Stimulated activated CD4-positive, alpha-beta T cell treated with anti-CD3 and anti-CD28 coated beads, Interleukin-4, amount 100 ng/mL, for 4 hours (primary cell): ENCODE results near the gene SLC18A3.

Experiments used
- DNase-seq, 2 experiments: peaks; one replicate each; pipeline ENCODE4 v3.0.0-alpha.2; 2020

Gene SLC18A3

DNA sequence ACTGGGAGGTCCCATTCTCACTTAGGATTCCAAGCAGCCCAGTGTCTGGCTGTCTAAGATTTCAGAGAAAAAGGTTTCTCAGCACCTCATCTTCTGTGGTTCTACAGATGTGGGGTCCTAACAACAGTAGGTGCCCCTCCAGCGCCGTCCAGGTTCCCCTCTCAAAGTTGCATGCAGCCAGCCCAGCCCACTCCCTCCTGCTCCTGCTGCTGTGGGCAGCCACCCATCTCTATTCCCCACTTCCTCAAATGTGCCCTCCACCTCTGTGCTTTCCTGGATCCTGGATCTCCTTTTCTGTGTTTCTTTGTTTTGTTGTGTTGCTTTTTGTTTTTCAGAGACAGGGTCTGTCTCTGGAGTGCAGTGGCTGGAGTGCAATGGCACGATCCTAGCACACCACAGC, 13.3 kb upstream of the SLC18A3 start:
- DNase-seq: no peak

GRCh38 chr10:49597426-49598163, 12.5 kb upstream of the SLC18A3 start:
- DNase-seq: no peak

DNA sequence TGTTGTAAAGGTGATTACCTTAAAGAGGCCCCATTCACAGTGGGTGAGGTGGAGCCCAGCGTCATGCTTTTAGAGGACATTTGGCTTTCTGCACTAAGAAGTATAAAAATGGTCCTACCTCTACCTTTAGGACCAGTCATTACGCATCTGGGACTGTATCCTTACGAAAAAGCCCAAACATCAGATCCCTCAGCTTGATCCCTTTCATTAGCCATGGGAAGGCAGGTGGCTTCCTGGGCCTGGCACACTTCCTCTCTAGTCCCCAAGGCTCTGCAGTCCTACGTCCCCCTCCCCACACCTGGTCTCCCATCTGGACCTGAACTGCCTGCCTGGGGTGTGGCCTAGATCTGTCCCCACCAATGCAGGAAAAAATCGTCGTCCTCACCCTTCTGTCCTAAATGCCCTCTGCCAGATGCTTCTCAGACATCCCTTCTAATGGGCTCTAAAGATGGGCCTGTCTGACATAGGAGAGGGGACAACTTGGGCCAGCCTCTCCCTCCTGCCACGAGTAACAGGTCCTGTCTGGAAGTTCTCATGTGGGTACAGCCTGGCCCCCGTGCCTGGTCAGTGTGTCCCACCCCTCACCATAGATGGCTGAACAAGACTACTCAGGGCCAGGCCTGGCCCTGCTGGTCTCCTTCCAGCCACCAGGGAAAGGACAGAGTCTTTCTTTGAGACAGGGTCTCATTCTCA, 11.8 kb upstream of the SLC18A3 start:
- DNase-seq: no peak

GRCh38 chr10:49598986-49599385, 11.1 kb upstream of the SLC18A3 start:
- DNase-seq: no peak

- DNase-seq: no peak
These were observed 10.6 kb upstream of the SLC18A3 start for GRCh38 chr10:49599546-49599945.

DNA sequence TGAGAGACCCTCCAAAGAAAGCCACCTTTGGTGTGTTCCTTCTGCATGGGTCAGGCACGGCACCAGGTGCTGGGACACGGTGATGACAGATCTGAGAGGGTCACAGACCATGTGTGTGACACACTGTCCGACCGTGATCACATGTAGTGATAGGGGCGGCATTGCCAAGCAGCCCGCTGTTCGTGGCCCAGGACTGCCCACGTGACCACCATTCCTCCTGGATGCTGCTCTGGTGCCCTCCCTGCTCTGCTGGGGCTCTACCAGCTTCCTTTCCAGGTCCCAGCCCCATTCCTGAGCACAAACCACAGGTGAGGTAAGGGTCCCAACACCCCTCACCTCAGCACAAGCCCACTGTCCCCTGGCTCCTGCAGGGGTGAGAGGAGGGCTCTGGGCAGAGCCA, 10.1 kb upstream of the SLC18A3 start:
- no peak for DNase-seq

- DNase-seq: no peak
These were observed 9.2 kb upstream of the SLC18A3 start for GRCh38 chr10:49600781-49601400.

GRCh38 chr10:49601857-49602256, 8.3 kb upstream of the SLC18A3 start:
- no peak for DNase-seq

DNA sequence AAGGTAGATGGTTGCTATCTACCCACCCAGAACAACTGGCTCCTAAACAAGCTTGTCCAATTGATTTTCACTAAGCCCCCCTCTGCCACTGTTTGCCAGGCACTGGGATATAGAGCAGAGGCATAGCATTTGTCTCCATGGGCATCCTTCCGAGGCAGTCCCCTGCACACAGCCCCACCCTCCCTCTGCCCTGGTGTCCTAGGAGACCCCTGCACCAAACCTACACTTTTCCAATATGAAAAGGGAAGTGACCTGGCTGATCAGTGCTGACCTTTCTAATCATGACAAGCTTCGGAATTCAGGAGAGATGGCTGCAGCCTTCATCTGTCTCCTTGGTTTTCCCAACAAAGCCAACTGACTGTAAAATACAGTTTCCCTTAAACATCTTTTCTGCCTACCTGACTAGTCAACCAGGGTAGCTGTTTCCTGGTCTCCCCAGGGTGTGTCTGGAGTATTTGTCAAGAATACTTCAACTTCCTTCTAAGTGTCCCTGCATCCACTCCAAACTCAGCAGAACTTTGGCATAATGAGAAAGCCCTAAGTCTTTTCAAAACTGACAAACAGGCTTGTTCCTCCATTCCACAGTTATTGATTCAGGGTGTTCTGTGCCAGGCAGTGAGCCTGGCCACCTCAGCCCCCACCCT, 7.6 kb upstream of the SLC18A3 start:
- no peak for DNase-seq

- no peak for DNase-seq
These were observed 4.7 kb upstream of the SLC18A3 start for GRCh38 chr10:49605216-49605938.

DNA sequence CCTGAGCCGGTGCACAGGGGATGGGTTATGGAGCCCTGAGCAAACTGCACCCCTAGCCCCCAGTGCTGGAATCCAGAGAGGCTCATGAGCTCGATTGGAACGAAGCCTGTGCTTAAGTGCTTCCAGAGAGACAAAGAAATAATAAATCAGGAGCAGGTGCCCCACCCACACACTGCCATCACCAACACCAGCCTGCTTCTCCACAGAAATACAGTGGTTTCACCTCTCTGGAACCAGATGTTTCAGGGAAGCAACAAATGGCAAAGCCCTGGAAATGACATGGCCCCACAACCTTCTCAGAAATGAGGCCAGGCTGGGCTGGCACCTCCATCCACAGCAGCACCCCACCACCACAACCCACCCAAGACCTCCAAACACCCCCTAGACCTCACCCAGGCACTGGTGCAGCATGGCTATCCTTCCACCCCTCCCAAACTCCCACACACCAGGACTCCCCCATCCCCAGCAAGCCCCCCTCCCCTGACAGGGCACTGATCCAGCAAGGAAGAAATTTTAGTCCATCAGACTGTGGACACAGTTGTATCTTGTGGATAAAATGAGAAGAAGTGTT, 4.1 kb upstream of the SLC18A3 start:
- DNase-seq: no peak

DNA sequence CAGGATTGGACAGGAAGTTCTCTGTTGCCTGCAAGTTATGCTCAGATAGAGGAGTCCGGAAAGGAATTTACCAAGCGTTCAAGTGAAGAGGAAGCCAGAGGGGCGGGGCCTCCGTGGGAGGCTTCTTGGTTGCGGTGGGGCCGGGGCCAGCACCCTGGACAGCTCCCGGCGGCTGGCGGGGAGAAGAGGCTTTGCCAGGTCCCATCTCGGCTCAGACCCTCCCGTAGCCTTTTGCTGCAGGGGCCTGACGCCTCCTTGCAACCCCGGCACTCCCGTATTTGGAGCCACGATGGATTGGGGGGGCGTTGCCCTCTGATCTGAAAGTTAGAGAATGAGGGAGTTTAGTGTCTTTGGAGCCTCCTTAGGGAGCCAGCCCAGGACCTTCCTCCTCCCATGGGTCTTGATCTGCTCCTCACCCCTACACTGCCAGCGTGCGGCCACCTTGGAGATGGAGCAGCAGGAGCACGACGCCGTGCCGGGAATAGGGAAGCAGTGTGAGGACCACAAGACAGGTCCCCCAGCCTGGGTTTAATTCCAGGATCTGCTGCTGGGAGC, 3.1 kb upstream of the SLC18A3 start:
- peak; percentile 37 to 51 for DNase-seq

GRCh38 chr10:49608166-49609005, 1.7 kb upstream of the SLC18A3 start:
- DNase-seq: no peak

- DNase-seq: no peak
These were observed 1.2 kb upstream of the SLC18A3 start for GRCh38 chr10:49609006-49609282.

GRCh38 chr10:49609283-49610113, 612 bp upstream of the SLC18A3 start:
- DNase-seq: no peak

DNA sequence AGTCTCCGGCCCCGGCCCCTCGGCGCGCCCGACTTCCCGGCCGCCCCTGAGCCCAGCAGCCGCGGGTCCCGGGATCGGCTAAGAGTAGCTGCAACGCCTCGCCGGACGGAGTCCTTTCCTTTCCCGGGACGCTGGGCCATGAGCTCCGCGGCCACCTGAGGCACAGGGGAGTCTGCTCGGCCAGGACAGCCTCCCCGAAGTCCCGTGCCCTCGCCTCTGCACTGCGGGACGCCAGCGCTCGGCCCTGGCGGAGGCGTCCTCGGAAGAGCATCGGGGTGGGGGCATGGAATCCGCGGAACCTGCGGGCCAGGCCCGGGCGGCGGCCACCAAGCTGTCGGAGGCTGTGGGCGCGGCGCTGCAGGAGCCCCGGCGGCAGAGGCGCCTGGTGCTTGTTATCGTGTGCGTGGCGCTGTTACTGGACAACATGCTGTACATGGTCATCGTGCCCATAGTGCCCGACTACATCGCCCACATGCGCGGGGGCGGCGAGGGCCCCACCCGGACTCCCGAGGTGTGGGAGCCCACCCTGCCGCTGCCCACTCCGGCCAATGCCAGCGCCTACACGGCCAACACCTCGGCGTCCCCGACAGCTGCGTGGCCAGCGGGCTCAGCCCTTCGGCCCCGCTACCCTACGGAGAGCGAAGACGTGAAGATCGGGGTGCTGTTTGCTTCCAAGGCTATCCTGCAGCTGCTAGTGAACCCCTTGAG, 502 bp downstream of the SLC18A3 start:
- no peak for DNase-seq

GRCh38 chr10:49611166-49611815, 1.2 kb downstream of the SLC18A3 start:
- DNase-seq: no peak

DNA sequence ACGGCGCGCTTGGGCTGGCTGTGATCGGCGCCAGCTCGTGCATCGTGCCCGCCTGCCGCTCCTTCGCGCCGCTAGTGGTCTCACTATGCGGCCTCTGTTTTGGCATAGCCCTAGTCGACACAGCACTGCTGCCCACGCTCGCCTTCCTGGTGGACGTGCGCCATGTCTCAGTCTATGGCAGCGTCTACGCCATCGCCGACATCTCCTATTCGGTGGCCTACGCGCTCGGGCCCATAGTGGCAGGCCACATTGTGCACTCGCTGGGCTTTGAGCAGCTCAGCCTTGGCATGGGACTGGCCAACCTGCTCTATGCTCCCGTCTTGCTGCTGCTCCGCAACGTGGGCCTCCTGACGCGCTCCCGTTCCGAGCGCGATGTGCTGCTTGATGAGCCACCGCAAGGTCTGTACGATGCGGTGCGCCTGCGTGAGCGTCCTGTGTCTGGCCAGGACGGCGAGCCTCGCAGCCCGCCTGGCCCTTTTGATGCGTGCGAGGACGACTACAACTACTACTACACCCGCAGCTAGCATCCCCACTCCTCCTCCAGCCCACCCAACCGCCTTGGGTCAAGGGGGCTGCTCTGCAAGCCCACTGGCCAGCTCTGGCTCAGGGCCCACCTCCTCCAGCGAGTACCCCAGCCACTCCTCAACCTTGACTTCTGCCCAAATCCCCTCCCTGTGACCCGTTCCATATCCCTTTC, 1.9 kb downstream of the SLC18A3 start:
- no peak for DNase-seq
